Measurements from ENCODE around the gene TDP1.
A peak's percentile ranks its signal among the peaks of the same experiment; 100 is the strongest.
"Not testable (repeated sequence)": the region's sequence is repeated elsewhere in the genome, so short reads cannot be mapped to it uniquely, and the experiment has no call there.

TDP1 gene

DNA sequence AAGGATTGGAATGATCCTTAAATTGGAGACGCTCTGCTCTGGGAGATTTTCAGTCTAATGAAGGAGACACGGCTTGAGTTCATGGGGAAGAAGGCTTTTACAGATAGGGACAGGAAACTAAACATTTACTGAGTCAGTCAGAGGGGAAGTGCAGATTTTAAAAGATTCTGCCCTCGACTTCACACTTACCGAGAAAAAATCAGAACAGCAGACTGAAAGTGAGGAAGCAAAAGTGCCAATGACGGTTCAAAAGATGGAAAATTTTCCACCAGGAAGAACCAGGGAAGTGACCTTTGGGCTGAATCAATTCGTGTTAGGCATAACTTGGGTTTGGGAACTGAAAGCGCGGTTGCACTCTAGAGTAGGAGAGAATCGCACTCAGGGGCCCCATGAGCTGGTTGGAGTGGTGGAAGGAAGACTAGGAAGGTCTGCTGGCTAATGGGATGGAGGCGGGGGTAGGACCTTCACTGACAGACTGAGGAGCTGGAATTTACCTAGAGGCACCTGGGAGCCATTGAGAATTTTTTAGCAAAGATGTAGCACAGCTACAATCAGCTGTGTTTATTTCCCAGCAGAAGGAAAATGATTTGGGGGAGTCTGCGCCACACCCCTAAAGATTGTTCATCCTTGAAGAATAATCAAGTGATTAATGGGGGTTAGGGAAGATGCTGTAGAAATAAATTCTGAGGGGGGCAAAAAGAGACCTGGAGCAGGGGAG lies 107.3 kb downstream of the TDP1 start:
- H3K27ac Mint-ChIP-seq: no peak overlapping the region
- no peaks in the 10 kb centered on the region for H3K9me3 Mint-ChIP-seq (ENCODE audit: low read depth)
- peak overlapping the region; percentile 89 for H3K4me3 Mint-ChIP-seq
- H3K36me3 Mint-ChIP-seq: no peaks in the 10 kb centered on the region
- H3K4me1 Mint-ChIP-seq (ENCODE audit: low read depth): peaks cover 18% of the 10 kb centered on the region
- H3K27me3 Mint-ChIP-seq: peaks cover 53% of the 10 kb centered on the region

DNA sequence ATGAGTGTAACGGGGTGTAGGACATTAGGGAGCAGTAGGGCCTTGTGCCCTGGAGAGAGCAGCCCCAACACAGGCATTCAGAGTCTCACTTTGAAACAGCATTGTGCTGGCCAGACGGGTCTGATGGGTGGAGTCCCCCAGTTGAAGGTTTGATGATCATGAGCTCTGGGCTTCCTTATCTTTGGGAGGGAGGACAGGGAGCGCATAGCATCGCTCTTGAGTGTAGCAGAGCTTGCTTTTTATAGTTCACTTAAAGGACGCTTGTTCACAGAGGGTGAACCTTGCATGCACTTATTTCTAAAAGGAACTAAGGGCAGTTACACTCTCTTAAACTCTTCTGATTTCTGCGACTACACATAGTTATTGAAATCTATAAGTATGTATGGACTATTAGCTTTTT lies 116.6 kb downstream of the TDP1 start:
- H3K4me1 Mint-ChIP-seq (ENCODE audit: low read depth): no peaks in the 10 kb centered on the region
- H3K36me3 Mint-ChIP-seq: no peaks in the 10 kb centered on the region
- no peak overlapping the region for H3K27ac Mint-ChIP-seq
- H3K27me3 Mint-ChIP-seq: peaks cover 18% of the 10 kb centered on the region
- no peaks in the 10 kb centered on the region for H3K9me3 Mint-ChIP-seq (ENCODE audit: low read depth)
- H3K4me3 Mint-ChIP-seq: no peak overlapping the region

DNA sequence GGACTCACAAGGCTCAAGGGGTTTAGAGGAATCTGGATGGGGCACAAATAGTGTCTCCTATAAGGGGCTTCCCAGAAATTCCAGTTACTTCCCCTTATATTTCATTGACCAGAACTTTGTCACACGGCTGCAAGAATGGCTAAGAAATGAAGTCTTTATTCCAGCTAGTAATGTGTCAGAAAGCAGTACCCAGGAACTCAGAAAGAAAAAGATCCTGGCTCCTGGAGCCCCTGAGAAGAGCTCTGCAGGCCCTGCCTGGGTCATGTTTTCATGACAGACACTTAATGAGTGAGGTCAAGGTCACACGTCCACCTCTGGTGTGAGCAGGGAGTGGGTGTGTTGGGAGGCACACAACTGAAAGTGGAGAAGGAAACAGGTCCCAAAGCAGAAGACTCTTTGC lies 123.8 kb downstream of the TDP1 start:
- no peak overlapping the region for H3K4me3 Mint-ChIP-seq
- no peaks in the 10 kb centered on the region for H3K4me1 Mint-ChIP-seq (ENCODE audit: low read depth)
- H3K27ac Mint-ChIP-seq: no peak overlapping the region

DNA sequence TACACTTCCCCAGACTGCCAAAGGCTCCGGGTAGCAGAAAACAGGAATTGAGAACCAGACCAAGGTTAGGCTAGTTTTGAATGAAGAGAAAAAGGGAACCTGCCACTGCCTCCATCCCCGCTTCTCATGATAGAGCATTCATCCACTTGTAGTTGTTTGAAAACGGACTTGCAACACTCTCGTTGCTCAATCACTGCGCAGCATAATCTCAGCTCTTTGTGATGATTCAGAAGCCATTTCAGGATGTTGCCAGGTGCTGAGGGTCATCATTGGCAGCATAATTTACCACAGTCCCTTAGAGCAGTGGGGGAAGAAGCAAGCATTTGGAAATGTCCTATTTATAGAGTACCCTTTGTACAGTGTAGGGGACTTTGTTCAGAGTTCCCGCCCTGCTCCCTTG lies 131.7 kb downstream of the TDP1 start:
- no peak overlapping the region for H3K4me3 Mint-ChIP-seq
- no peak overlapping the region for H3K27ac Mint-ChIP-seq
- H3K27me3 Mint-ChIP-seq: peaks cover 12% of the 10 kb centered on the region
- H3K9me3 Mint-ChIP-seq (ENCODE audit: low read depth): no peaks in the 10 kb centered on the region
- H3K36me3 Mint-ChIP-seq: no peaks in the 10 kb centered on the region
- H3K4me1 Mint-ChIP-seq (ENCODE audit: low read depth): no peaks in the 10 kb centered on the region

More for the DNA sequence above, 123.8 kb downstream of the TDP1 start:
- Mint-ChIP-seq H3K9me3 (ENCODE audit: low read depth) (no peaks in the 10 kb centered on the region), H3K27me3 (peaks cover 18% of the 10 kb centered on the region), H3K36me3 (no peaks in the 10 kb centered on the region)

DNA sequence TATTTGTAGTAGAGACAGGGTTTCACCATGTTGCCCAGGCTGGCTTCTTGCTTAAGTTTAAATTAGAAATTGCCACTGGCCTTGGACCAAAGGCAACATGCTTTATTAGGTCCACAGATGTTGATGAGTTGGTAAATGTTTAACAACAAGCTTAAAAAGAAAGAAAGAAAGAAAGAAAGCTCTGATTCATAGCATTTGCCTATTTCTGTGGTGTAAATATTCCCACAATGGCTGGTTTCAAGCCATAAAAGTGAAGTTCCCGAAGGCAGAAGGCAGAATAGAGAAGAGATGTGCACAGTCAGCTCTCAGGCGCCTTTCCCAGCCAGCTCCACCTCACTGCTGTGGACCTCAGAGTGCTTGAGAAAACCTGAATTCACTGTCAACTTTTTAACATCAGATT lies 132.4 kb downstream of the TDP1 start:
- H3K4me1 Mint-ChIP-seq (ENCODE audit: low read depth): no peaks in the 10 kb centered on the region
- no peaks in the 10 kb centered on the region for H3K9me3 Mint-ChIP-seq (ENCODE audit: low read depth)
- no peak overlapping the region for H3K4me3 Mint-ChIP-seq
- H3K27me3 Mint-ChIP-seq: peaks cover 12% of the 10 kb centered on the region
- no peak overlapping the region for H3K27ac Mint-ChIP-seq
- no peaks in the 10 kb centered on the region for H3K36me3 Mint-ChIP-seq

DNA sequence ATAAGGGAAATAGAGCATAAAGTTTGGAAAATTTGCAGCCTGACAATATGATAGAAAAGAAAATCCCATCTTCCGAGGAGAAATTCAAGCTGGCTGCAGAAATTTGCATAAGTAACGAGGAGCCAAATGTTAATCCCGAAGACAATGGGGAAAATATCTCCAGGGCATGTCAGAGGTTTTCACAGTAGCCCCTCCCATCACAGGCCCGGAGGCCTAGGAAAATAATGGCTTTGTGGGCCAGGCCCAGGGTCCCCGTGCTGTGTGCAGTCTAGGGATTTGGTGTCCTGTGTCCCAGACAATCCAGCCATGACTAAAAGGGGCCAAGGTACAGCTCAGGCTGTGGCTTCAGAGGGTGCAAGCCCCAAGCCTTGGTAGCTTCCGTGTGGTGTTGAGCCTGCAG lies 133.8 kb downstream of the TDP1 start:
- not testable (repeated sequence) for H3K4me3 Mint-ChIP-seq; H3K4me1 Mint-ChIP-seq (ENCODE audit: low read depth); H3K36me3 Mint-ChIP-seq; H3K27ac Mint-ChIP-seq; H3K9me3 Mint-ChIP-seq (ENCODE audit: low read depth)
- peaks cover 12% of the 10 kb centered on the region for H3K27me3 Mint-ChIP-seq

DNA sequence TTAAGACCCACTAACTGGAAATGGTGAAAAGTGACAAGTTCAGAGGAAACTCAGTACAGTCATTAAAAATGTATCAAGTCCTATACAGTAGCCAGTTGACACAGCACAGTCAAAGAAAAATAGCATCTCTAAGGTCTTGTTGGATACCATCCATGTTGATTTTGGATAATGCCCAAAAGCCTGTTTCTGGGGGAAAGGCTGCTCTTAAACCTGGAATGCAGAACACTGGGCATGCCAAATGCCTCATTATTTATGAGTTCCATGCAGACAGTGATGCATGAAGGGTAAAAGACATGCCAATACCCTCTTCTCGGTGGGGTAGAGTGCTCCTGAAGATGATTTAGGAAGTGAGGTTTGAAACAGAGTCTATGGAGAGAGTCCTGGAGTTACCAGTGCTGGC lies 135.7 kb downstream of the TDP1 start:
- Mint-ChIP-seq H3K27ac (no peak overlapping the region), H3K27me3 (peaks cover 10% of the 10 kb centered on the region), H3K4me1 (ENCODE audit: low read depth) (no peaks in the 10 kb centered on the region), H3K36me3 (no peaks in the 10 kb centered on the region), H3K9me3 (ENCODE audit: low read depth) (no peaks in the 10 kb centered on the region), H3K4me3 (no peak overlapping the region)

DNA sequence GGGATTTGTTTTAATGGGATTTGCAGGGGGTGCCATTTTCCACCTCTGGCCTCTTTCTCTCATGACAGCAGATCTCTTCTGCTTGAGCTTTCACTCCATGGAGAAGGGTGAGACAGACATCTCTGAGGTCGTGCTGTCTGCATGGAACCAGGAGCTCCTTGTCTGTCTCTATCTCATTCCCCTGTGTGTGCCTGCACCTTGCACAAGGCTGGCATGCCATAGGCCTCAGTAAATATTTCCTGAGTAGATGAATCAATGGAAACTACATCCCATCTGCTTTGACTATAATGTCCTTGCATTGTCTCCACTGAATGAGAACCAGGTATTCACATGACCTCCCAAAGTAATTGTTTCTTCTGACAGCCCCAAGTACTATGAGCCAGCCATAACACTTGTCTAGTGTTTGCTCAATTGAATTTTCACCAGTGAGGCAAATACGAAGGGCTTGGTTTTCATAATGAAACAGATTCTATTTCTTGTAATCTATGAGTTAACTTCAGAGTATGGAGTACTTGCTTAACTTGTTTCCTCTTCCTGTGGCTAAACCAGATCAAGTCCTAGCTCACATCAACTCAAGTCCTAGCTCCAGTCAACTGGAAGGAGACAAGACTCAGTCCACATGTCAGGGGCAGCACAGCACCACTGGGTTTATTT lies 138.3 kb downstream of the TDP1 start:
- Mint-ChIP-seq H3K27ac (no peak overlapping the region), H3K4me3 (no peak overlapping the region), H3K36me3 (no peaks in the 10 kb centered on the region), H3K4me1 (ENCODE audit: low read depth) (no peaks in the 10 kb centered on the region), H3K27me3 (peaks cover 7% of the 10 kb centered on the region), H3K9me3 (ENCODE audit: low read depth) (no peaks in the 10 kb centered on the region)
